ENCODE results near the gene PDE2A. TPM values are rescaled to one million over a fixed set of nuclear protein-coding genes. Genes with fewer than 3 reads are reported as not detected.
"Not testable (repeated sequence)": the region's sequence is repeated elsewhere in the genome, so short reads cannot be mapped to it uniquely, and the experiment has no call there.

The PDE2A gene
- polyA plus RNA-seq, 3 donors: 13.0 to 16.5 (median 16.0) TPM

DNA sequence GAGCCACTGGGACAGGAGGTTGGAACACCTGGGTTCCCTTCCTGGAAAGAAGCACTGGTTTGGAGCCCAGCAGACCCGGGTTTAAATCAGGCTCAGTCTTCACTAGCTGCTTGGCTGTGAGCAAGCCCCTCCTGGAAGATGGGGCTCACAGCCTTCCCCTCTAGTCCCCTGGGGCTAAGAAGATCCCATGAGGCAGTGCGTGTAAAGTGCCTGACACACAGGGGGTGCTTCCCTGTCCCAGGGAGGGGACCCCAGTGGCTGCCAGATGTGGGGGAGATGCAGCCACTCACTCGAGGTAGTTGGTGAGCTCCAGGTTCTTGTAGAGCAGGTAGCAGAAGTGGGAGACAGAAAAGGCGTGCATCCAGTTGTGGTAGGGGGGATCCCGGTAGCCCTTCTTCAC is 93.2 kb downstream of the PDE2A start:
- DNase-seq (ENCODE audit: low read depth in 3 of 3, low spot score in 2 of 3): no peak

DNA sequence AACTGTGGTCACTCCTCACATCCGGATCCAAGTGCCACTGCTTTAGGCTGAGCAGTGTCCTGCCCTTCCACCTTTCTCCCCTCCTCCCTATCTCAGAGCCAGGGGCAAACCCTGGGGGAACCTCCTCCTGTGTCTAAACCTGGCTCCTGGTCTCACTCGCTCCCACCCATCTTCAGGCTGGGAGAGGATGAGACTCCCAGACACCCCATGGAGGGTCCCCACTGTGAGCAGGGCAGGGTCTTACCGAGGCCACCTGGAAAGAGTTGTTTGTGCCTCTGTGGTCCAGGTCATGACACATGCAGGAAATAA is 93.6 kb downstream of the PDE2A start:
- no peak for DNase-seq (ENCODE audit: low read depth in 3 of 3, low spot score in 2 of 3)

DNA sequence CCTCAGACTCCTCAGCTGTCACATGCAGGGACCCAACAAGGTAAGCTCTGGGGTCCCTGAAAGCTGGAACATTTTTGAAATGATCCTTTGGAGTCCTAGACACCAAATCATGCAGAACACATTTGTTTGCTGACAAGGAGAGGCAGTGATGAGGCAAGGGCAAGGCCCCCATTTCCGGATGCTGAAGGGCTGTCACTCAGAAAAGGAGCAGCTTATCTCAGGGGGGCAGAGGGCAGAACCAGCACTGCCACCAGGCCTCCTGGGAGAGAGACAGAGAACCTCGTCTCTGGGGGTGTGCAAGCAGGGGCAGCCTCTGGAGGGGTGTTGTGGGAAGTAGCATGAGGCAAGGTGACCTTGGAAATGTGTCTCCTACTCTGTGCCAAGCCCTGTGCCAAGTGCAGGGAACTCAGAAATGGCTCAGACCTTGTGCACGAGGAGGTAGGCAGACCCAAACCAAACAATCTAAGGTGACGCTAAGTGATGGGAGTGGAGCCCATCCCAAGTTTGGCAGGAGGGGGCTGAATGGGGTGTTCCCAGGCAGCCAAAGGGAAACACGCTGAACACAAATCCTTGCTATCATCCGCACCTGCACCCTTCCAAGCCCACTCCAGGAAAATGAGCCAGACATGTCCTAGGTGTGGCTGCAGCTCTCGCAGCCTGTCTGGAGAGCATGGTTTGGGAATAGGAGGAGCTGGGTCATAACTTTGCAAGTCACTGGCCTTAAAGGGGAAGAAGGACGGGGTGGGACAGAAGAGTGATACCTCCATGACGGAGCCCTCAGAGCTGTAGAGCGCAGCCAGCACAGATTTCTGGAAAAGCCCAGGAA is 94.2 kb downstream of the PDE2A start:
- no peak for DNase-seq (ENCODE audit: low read depth in 3 of 3, low spot score in 2 of 3)

DNA sequence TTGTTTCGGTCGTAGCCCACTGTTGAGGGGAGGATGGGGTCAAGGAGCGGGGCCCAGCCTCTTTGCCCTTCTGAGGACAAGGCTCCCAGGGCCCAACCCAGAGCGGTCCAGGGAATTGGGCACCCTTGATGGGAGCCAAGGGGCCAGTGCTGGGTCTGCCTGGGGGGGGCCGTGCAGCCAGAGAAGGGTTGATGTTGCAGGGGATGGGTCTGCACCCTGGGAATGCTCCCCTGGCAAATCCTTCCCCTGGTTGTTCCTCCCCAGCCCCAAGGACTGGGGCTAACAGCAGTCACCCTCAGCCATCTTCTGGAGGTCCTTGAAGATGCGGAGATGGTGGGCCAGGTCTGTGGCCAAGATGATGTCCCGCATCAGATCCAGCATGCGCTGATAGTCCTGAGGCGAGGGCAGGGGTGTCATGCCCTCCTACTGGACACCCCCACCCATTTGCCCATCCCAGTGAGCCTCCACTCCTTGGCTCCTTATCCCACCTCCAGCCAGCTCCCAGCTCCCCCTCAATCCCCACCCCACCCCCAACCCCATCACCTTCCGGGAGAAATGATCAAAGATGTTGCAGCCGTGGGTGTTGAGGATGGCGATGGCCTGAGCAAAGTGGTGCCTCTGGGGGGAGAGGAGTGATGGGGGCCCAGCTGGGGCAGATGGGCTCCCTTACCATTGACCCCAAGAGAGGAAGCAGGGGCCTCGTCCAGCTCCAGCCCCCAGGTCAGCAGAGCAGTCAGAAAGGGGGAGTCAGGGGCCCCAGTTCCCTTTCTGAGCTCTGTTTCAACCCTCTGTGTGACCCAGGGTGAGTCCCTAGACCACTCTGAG is 95.0 kb downstream of the PDE2A start:
- DNase-seq (ENCODE audit: low read depth in 3 of 3, low spot score in 2 of 3): no peak

DNA sequence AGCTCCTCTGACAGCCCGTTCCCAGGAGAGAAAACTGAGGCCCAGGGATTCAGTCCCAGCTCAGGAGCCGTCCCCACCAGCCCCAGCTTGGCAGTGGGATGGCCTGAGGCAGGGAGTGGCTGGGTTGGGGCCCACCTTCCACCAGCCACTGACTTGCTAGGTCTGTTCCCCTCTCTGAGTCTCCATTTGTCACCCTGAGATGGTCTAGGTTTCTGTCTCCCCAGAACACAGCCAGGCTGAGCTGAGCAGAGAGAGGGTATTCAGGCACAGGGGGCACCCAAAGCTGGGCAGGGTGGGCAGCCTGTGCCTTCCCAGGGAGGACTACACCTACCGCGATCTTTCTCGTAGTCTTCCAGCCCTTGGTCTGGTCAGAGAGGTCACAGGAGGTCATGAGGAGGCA is 95.7 kb downstream of the PDE2A start:
- no peak for DNase-seq (ENCODE audit: low read depth in 3 of 3, low spot score in 2 of 3)

DNA sequence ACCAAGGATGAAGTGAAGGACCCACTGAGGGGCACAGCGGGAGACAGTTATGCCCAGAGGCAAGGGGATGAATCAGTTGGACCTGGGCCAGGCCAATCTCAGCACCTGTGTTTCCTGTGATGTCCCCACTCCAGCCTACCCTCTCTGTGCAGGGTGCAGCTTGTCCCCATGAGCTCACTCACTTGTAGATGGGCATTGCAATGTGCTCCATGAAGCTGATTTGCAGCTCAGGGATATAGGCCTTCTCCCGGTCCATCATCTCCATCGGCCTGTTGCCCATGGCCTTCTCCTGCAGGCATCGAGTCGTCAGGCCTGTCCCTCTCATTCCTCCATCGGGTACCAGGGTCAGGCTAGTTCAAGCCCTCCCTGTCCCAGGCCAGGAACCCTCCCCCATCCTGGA is 96.2 kb downstream of the PDE2A start:
- no peak for DNase-seq (ENCODE audit: low read depth in 3 of 3, low spot score in 2 of 3)

DNA sequence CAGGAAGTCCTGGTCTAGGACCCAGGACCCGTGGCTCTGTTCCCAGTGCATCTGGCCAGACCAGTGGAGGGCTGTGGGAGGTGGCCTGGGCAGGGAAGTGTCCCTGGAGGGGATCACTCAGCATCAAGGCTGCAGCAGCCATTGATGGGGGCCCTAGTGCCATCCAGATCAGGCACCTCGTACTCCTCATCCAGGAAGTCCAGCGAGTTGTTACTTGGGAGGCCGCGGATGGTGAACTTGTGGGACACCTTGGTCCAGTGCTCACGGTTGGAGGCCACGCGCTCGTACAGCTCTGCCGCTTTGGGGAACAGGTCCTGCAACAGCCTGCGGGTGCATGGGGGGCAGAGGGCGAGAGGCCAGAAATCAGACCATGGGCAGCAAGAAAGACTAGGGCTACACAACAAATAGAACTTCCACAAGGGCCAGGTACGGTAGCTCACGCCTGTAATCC is 96.9 kb downstream of the PDE2A start:
- no peak for DNase-seq (ENCODE audit: low read depth in 3 of 3, low spot score in 2 of 3)

DNA sequence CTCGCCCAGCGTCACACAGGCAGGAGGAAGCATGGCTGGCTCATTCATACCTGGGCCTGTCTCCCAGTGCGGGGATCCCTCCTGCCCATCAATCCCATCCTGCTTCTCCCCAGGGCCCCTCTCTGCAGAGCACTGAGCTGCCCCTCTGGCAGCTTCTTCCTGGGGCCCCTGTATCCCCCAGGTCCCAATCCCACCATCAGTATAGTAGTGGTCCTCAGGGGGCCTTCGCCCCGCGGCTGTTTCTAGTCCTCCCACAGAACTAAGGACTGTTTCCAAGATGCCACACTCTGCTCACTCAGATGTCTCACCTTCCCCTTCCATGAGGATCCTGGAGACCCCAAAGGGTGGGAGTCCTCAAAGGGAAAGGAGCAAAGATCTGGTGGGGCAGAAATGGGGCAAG is 97.6 kb downstream of the PDE2A start:
- no peak for DNase-seq (ENCODE audit: low read depth in 3 of 3, low spot score in 2 of 3)

DNA sequence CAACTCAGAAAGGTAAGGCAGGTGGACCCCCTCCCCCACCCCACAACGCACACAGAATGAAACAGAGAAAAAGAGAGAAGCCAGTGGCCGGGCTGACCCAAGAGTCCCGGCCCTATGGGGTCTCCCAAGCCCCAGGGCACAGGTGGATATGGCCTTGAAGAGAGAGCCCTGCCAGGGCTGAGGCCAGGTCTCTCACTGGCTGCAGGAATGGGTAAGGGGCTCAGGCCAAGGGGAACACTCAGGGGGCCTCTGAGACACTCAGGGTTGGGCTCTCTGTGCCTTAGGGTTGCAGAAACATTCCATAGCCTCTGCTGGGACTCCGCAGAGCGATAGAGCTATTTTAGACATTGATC is 98.0 kb downstream of the PDE2A start:
- no peak for DNase-seq (ENCODE audit: low read depth in 3 of 3, low spot score in 2 of 3)

DNA sequence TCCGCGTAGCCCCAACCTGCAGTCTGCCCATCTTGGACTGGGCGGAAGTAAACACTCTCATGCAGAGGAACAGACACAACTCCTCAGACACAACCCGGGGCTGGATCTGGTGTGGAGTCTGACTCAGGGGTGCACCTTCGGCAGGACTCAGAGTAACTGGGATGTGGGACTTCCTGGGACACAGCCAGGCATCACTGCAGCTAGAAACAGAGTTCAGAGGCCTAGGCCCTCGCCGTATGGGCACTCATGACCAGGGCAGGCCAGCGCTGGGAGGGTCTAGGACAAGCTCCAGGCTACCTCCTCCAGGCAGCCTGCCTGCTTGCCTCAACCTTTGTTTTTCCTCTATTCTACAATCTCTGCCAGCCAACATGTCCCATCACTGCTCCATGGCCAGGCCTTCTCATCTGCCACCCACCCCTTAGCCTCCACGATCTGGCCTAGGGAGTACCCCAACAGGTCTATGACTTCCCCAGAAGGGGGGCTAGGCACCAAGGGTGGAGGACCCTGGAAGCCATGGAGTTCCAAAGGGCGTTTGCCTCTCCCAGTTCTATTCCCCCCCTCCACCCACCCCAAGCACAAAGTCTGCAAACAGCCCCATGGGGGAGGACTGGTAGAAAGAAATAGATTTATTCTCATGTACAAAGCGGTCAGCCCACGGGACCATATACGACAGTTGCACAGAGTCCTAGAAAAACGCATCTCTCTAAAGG is 98.5 kb downstream of the PDE2A start:
- DNase-seq (ENCODE audit: low read depth in 3 of 3, low spot score in 2 of 3): no peak

DNA sequence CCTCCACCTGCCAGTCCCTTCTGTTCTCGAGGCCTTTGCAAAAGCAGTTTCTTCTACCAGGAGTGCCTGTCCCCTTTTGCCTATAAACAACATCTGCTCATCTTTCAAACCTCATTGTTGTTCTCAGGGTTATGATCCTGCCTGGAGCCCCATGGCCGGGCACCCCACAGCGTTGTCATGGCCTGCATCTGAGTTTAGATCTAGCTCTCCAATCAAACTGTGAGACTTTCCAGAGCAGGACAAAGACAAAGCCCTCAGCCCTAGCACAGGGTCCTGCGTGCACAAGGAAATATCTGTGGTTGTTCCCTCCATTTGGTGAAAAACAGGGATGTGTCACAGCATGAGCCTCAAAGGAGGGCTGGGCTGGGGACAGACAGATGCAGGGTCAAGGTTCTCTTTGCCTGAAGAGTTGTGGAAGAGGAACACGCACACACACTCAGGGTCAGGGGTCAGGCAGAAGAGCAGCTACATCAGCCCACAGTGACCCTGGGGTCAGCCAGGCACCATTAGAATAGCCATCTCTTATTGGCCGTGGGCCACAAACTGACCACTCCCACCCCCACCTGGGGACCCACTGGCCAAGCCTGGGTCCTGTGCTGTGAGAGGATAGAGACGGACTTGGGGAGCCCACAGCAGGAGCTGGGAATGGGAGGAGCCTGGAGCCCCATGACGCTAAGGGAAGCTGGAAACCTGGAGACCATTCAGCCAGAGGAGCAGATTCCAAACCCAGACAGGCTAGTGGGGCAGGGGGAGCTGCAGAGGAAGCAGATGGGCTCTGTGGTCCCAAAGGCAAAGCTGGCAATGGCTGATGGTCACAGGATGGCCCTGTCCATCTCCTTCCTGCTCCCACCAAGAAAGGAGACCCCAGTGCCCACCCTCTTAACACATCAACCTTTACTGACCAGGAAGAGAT is 99.4 kb downstream of the PDE2A start:
- DNase-seq (ENCODE audit: low read depth in 3 of 3, low spot score in 2 of 3): no peak

DNA sequence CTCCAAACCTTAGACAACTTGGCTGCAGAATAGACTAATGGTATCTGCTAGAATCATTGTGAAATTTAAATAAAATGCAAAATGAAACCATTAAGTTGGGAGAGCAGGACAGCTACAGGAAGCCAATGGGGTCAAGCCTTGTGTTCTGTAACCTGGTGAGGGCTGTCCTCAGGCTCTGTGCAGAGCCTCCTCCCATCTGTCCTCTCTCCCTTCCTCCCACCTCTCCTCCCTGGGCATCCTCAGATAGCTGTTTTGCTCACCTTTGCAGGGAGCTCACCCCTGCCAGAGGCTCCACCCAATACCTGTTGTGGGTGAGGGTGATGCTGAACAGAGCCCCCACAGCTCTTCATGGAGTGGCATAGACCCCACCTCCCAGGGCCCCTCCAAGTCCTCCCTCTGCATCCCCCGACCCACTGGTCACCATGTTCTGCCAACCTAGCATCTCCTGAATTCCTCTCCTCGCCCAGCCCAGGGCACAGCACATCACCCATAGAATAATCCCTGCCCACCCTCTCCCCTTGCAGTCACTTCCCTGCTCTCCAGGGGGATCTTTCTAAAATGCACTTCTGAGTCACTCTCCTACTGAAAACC is 100.3 kb downstream of the PDE2A start:
- DNase-seq (ENCODE audit: low read depth in 3 of 3, low spot score in 2 of 3): no peak

DNA sequence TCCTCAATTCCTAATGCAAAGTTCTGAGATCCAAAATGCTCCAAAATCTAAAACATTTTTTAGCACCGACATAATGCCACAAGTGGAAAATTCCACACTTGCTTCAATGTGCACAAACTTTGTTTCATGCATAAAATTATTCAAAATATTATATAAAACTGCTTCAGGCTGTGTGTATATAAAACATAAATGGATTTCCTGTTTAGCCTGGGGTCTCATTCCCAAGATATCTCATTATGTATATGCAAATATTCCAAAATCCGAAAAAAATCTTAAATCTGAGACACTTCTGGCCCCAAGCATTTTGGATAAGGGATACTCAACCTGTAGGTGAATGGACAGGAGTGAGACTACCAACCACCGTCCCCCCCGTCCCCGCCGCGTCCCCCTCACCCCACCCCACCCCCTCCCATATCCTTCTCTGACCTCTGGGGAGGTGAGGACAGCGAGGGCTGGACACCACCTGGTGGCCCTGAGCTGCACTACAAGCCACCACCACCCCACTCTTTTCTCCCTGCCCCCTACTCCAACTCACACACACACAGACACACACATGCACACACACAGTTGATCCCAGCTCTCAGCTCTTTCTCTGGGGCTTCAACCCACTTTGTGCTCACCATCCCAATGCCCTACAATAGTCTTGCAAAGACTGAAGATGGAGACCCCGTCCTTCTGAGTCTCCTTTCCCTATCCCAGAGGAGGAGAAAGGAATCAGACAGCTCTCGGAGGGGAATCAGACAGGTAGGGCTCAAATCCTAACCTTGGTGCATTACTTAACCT is 101.0 kb downstream of the PDE2A start:
- DNase-seq (ENCODE audit: low read depth in 3 of 3, low spot score in 2 of 3): no peak

DNA sequence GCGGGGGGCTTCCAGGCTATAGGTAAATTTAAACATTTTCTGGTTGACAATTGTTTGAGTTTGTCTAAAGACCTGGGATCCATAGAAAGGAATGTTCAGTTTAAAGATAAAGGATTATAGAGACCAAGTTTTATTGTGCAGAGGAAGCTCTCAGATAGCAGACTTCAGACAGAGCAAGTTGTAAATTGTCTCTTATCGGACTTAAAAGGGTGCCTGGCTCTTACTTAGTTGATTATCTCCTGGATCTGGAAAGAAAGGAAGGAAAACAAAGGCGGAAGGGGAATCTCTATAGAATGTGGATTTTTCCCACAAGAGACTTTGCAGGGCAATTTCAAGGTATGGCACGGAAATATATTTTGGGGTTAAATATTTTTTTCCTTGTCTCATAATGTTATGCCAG is 101.7 kb downstream of the PDE2A start:
- DNase-seq (ENCODE audit: low read depth in 3 of 3, low spot score in 2 of 3): not testable (repeated sequence)

DNA sequence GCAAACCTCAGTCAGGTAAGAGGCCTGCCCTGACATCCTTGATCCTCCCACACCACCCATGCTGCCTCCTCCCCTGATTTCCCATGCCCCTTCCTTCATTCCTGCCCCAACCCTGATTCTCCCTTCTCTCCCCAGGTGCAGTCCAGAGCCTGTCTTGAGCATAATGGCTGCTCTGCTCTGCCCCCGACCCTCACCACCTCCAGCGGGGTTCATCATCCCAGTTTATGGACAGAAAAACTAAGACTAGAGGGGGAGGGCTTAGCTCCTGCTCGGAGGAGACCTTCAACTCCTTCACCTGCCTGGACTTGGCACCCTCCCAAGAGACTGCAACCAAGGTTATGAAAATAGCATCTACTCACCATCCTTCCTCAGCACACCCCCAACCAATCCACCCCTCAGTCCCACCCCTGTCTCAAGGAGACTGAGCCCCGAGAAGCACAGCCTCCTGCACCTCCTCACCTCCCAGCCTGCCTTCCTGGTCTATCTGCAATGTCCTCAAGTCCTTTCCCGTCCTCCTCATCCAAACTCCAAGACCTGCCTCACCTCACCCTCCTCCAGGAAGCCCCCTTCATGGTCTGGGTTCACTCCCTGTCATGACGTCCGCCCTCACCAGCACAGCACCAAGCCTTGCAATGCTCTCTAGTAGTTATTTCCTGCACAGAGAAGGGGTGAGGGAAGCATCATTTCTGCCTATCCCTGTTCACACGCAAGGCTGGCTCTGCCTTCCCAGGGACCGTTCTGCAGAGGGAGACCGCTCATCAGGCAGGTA is 103.1 kb downstream of the PDE2A start:
- DNase-seq (ENCODE audit: low read depth in 3 of 3, low spot score in 2 of 3): no peak

DNA sequence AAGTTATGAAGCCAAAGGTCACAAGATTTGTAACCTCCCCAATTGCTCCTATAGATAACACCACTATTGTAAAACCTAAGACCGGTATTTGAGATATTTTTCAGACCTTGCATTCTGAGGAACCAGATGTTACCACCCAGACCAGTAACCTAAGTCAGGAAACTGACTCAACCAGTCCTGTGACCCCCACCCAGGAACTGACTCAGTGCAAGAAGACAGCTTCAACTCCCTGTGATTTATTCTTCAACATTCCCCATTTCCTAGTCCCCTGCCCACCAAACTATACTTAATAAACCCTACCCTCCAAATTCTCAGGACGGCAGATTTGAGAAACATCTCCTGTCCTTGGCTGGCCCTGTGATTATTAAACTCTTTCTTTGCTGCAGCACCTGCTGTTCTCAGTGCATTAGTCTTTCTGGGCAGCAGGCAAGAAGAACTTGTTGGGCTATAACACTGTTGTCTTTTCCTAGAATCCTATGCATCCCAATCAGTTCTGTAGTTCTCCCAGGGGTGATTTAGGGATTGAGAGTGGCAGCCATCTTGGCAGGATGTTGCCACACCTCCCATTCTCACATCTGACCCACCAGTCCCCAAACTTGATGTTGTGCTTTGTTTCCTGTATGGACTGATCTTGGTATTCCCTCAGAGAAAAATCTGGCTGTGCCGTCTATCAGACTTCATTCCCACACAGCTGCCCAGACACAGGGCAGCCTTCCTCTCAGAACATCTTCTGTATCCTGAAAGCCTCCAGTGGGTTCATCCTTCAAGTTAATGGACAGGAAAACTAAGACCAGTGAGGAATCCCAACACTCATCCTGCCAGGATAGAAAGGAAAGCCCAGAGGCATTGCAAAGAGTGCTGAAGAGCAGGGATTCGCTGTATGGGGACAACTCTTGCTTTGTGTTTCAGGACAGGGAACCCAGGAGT is 104.0 kb downstream of the PDE2A start:
- no peak for DNase-seq (ENCODE audit: low read depth in 3 of 3, low spot score in 2 of 3)

DNA sequence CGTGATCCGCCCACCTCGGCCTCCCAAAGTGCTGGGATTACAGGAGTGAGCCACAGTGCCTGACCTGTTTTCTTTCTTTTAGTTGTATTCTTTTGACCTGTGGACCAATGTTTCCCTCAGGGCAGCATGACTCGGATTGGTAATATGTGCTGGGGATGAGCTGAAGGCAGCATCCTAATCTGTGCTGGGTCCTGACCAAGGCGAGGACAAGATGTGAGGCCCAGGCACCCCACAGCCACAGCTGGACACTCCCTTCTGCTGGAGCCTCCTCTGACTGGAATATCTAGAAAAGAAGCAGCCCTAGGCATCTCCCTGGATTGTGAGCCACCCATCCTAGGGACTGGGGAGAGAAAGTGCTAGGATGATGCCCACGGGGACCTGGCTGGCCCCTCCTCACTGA is 105.4 kb downstream of the PDE2A start:
- no peak for DNase-seq (ENCODE audit: low read depth in 3 of 3, low spot score in 2 of 3)

DNA sequence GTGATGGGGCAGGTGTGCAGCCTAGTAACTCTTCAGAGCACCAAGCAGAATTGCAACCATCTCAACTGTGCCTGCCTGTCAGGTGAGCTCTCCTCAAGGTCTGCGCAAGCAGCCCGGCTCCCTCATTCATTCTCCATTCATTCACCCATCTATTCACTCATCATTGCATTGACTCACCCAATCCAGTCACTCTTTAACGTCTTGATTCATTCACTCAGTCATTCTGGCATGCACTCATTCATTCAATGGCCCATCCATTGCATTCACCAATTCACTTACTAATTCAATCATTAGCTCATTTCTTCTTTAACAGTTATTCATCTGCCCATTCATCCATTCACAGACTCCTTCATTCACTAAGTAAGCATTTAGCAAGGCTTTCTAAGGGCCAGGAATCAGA is 111.8 kb downstream of the PDE2A start:
- no peak for DNase-seq (ENCODE audit: low read depth in 3 of 3, low spot score in 2 of 3)

All from right renal cortex interstitium (tissue), 3 donors.